Esophagus muscularis mucosa (tissue), 4 donors: ENCODE data around the gene COBL. TPM values are rescaled to one million over a fixed set of nuclear protein-coding genes. Genes with fewer than 3 reads are reported as not detected.
A peak's percentile ranks its signal among the peaks of the same experiment; 100 is the strongest.

ENCODE experiments used
- DNase-seq: peaks from one replicate; pipeline ENCODE4 v3.0.0-alpha.2; 2017; ENCODE audit errors: extremely low spot score
- H3K27ac ChIP-seq, 4 donors: fragments of 200-600 bp; sonication (generic); replicated peaks in 1 of 4; 1 replicate in 3 of 4; 2 replicates in 1 of 4; pipeline ENCODE4 v1.5.1; 2016 to 2019; ENCODE audit warnings: mild to moderate bottlenecking in 1 of 4
- H3K27me3 ChIP-seq, 4 donors: fragments of 200-600 bp; sonication (generic); one replicate each; pipeline versions ENCODE4 v1.5.1 to v1.6.0; 2016 to 2019
- H3K36me3 ChIP-seq, 4 donors: fragments of 200-600 bp; sonication (generic); one replicate each; pipeline ENCODE4 v1.5.1; 2016 to 2019
- H3K4me1 ChIP-seq, 4 donors: fragments of 200-600 bp; sonication (generic); one replicate each; pipeline ENCODE4 v1.5.1; 2016 to 2019
- H3K4me3 ChIP-seq, 4 donors: fragments of 200-600 bp; sonication (generic); 1 replicate in 2 of 4; 2 replicates in 2 of 4; pipeline ENCODE4 v1.5.1; 2016 to 2019; ENCODE audit warnings: mild to moderate bottlenecking in 4 of 4, moderate library complexity in 1 of 4
- H3K9me3 ChIP-seq, 4 donors: fragments of 200-600 bp; sonication (generic); 1 replicate in 3 of 4; 2 replicates in 1 of 4; pipeline ENCODE4 v1.5.1; 2016 to 2019
- CTCF ChIP-seq, 3 experiments: fragments of 200-600 bp in 2 of 3; fragments of 450-650 bp in 1 of 3; sonication (generic) in 2 of 3; IDR thresholded peaks; one replicate each; pipeline ENCODE4 v1.5.1; 2017 to 2019; ENCODE audit warnings: antibody characterized with exemption in 3 of 3, mild to moderate bottlenecking in 2 of 3, moderate library complexity in 1 of 3
- EP300 ChIP-seq: sonication (generic); formaldehyde crosslinking; IDR thresholded peaks from one replicate; pipeline ENCODE4 v1.6.1; 2017; ENCODE audit warnings: antibody characterized with exemption
- POLR2A ChIP-seq: fragments of 450-650 bp; IDR thresholded peaks from one replicate; pipeline ENCODE4 v1.6.1; 2017; ENCODE audit warnings: antibody characterized with exemption, moderate library complexity, mild to moderate bottlenecking, low read depth
- POLR2AphosphoS5 ChIP-seq, 2 donors: sonication (generic); formaldehyde crosslinking; IDR thresholded peaks; one replicate each; pipeline ENCODE4 v1.6.1; 2017; ENCODE audit warnings: antibody characterized with exemption in 2 of 2
- WGBS: methylation state at CpG from one replicate; pipeline ENCODE4 v1.1.5; 2018; 5-methylcytosine and 5-hydroxymethylcytosine counted together
- intact Hi-C: fragments of 100-400 bp; cut with DNase I; formaldehyde crosslinking; loops from one replicate; pipeline ENCODE4 v1.15.1; 2023
- total RNA-seq, 4 donors: library from RNA; depleted of rRNA; stranded (reverse); fragments of >200 nt; gene quantifications; one replicate each; pipeline versions ENCODE4 v1.1.0 to v1.2.1, GENCODE V29; 2016

COBL gene
- total RNA-seq, 4 donors from 2014 or later: 29.8 to 51.4 (median 45.9) TPM

- TF ChIP-seq POLR2A: no peak
- TF ChIP-seq EP300: no peak
- TF ChIP-seq CTCF (IDR thresholded peaks at IDR 0.05): no peak
- no peak for TF ChIP-seq POLR2AphosphoS5 (IDR thresholded peaks at IDR 0.05)
- no peaks in the 10 kb centered on the region for H3K9me3 ChIP-seq
- no peak overlapping the region for H3K27ac ChIP-seq
- no peaks in the 10 kb centered on the region for H3K27me3 ChIP-seq
- no peak overlapping the region for H3K4me3 ChIP-seq
- 71% methylated on average over 6 of the region's 6 CpGs for WGBS
- DNase-seq: peak; percentile 70
- H3K4me1 ChIP-seq: peaks cover 9 to 44% (median 38%) of the 10 kb centered on the region in 4 donors
- intact Hi-C loops: no loop called here
- no peaks in the 10 kb centered on the region for H3K36me3 ChIP-seq
Measured at GRCh38 chr7:51278797-51279196, 37.8 kb downstream of the COBL start.

DNA sequence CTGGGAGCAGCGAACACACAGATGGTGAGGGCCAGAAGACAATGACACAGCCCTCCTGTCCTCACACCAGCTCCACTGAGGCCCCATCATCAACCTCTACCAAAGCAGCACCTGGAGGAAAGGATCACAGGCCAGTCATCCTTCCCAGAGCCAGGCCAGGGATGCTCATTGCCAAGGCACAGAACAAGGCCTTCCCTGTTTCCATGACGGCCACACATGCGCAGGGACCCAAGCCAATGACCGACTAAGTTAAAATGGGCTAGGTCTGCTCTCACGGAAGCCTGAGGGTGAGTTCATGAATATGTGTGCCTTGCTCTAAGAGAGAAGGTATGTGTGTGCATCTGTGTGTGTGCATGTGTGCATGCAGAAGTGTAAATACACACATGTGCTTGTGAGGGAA lies 39.6 kb downstream of the COBL start:
- H3K4me1 ChIP-seq: peaks cover 13 to 44% (median 38%) of the 10 kb centered on the region in 4 donors
- H3K27ac ChIP-seq: no peak overlapping the region
- no peaks in the 10 kb centered on the region for H3K36me3 ChIP-seq
- no peak for TF ChIP-seq POLR2AphosphoS5 (IDR thresholded peaks at IDR 0.05)
- TF ChIP-seq EP300: no peak
- no peak for TF ChIP-seq POLR2A
- no peak for TF ChIP-seq CTCF (IDR thresholded peaks at IDR 0.05)
- intact Hi-C loops: no loop called here
- 66% methylated on average over 5 of the region's 5 CpGs for WGBS
- DNase-seq: peak; percentile 91
- no peaks in the 10 kb centered on the region for H3K9me3 ChIP-seq
- H3K4me3 ChIP-seq: no peak overlapping the region
- no peaks in the 10 kb centered on the region for H3K27me3 ChIP-seq

GRCh38 chr7:51276091-51276605 lies 40.5 kb downstream of the COBL start:
- H3K9me3 ChIP-seq: no peaks in the 10 kb centered on the region
- no peak for TF ChIP-seq POLR2A
- no peak for TF ChIP-seq CTCF (IDR thresholded peaks at IDR 0.05)
- no peak for TF ChIP-seq POLR2AphosphoS5 (IDR thresholded peaks at IDR 0.05)
- no peak for TF ChIP-seq EP300
- no peak overlapping the region for H3K27ac ChIP-seq
- WGBS: 87% methylated on average over 7 of the region's 7 CpGs
- no peak overlapping the region for H3K4me3 ChIP-seq
- H3K36me3 ChIP-seq: no peaks in the 10 kb centered on the region
- no peaks in the 10 kb centered on the region for H3K27me3 ChIP-seq
- intact Hi-C loops: no loop called here
- DNase-seq: peak; percentile 89
- H3K4me1 ChIP-seq: peaks cover 13 to 44% (median 38%) of the 10 kb centered on the region in 4 donors

- no peak for TF ChIP-seq POLR2A
- no peak for TF ChIP-seq EP300
- TF ChIP-seq CTCF (IDR thresholded peaks at IDR 0.05): no peak
- no peak for TF ChIP-seq POLR2AphosphoS5 (IDR thresholded peaks at IDR 0.05)
- DNase-seq: peak; percentile 80
- Histone ChIP-seq H3K27me3 (no peaks in the 10 kb centered on the region), H3K36me3 (no peaks in the 10 kb centered on the region), H3K4me3 (no peak overlapping the region), H3K27ac (no peak overlapping the region), H3K4me1 (peaks cover 13 to 43% (median 37%) of the 10 kb centered on the region in 4 donors), H3K9me3 (no peaks in the 10 kb centered on the region)
- 67% methylated on average over 9 of the region's 9 CpGs for WGBS
- intact Hi-C loops: no loop called here
Measured at GRCh38 chr7:51275532-51275931, 41.1 kb downstream of the COBL start.

DNA sequence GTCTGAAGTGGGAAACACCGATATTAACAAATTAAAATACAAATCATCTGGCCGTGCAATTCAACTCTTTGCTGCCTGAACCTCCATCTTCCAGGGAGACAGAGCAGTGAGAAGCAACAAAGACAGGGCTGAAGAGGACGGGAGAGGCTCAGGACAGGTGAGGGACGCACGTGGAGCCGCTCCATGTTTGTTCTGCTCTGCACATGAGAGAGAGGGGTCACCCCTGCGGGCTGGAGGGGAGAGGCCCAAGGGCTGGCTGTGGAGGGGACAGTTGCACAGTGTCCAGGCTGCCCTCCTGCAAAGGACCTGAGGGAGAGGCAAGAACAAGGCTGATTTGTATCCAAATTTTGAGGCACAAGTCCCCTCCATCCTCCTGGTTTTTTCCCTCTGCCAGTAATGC lies 41.7 kb downstream of the COBL start:
- Histone ChIP-seq H3K27ac (no peak overlapping the region), H3K4me3 (no peak overlapping the region), H3K27me3 (no peaks in the 10 kb centered on the region), H3K4me1 (peaks cover 11 to 38% (median 33%) of the 10 kb centered on the region in 4 donors), H3K9me3 (no peaks in the 10 kb centered on the region), H3K36me3 (no peaks in the 10 kb centered on the region)
- TF ChIP-seq POLR2A: no peak
- intact Hi-C loops: no loop called here
- 81% methylated on average over 7 of the region's 7 CpGs for WGBS
- peak; percentile 55 for DNase-seq
